OCI-LY3 (cell line): ENCODE results near the gene KLC1.

Source experiments
- H2AFZ ChIP-seq: fragments of 200-600, 300-600 bp; shearing (Covaris generic); 2 replicates; pipeline ENCODE4 v1.6.0; 2014; ENCODE audit warnings: antibody characterized with exemption, low read depth, low read length
- H3K27ac ChIP-seq: fragments of 200-600, 300-600 bp; sonication (generic); 2 replicates; pipeline ENCODE4 v1.5.1; 2014; ENCODE audit warnings: mild to moderate bottlenecking, low read length, moderate library complexity, mixed read lengths
- H3K27me3 ChIP-seq: fragments of 200-600, 300-600 bp; sonication (generic); 2 replicates; pipeline ENCODE4 v1.6.1; 2014; ENCODE audit warnings: low read depth, low read length, mixed read lengths
- H3K36me3 ChIP-seq: fragments of 200-600, 300-600 bp; sonication (generic); replicated peaks from 2 replicates; pipeline ENCODE3; 2014; ENCODE audit warnings: low read depth, low read length, mixed read lengths
- H3K4me1 ChIP-seq: fragments of 300-600, 200-600 bp; sonication (generic); 2 replicates; pipeline ENCODE4 v1.6.1; 2014; ENCODE audit warnings: low read length, mixed read lengths
- H3K4me2 ChIP-seq: fragments of 200-600, 300-600 bp; sonication (generic); 2 replicates; pipeline ENCODE4 v1.6.1; 2014; ENCODE audit warnings: low read length, mixed read lengths
- H3K4me3 ChIP-seq: fragments of 300-600, 200-600 bp; sonication (generic); 2 replicates; pipeline ENCODE4 v1.5.1; 2014; ENCODE audit warnings: antibody characterized with exemption, mild to moderate bottlenecking, low read length, moderate library complexity
- H3K79me2 ChIP-seq: fragments of 300-600, 200-600 bp; shearing (Covaris generic); 2 replicates; pipeline ENCODE4 v1.6.1; 2014; ENCODE audit warnings: mild to moderate bottlenecking, low read length, mixed read lengths
- H3K9ac ChIP-seq: fragments of 300-600, 200-600 bp; shearing (Covaris generic); 2 replicates; pipeline ENCODE4 v1.6.0; 2014; ENCODE audit warnings: mild to moderate bottlenecking, low read length, moderate library complexity
- H3K9me3 ChIP-seq: fragments of 200-600, 300-600 bp; shearing (Covaris generic); 2 replicates; pipeline ENCODE4 v1.6.1; 2014; ENCODE audit warnings: low read length, mixed read lengths; ENCODE audit not compliant: insufficient read depth
- H4K20me1 ChIP-seq: fragments of 200-600, 300-600 bp; sonication (generic); 2 replicates; pipeline ENCODE4 v1.6.1; 2016; ENCODE audit warnings: low read length, mixed read lengths; ENCODE audit not compliant: insufficient read depth
- CTCF ChIP-seq: fragments of 200-600, 300-600 bp; sonication (generic); IDR thresholded peaks from 2 replicates; pipeline ENCODE4 v1.5.1; 2014; ENCODE audit warnings: antibody characterized with exemption, low read length, low read depth
- EZH2phosphoT487 ChIP-seq: fragments of 200-600 bp; shearing (Covaris generic); IDR thresholded peaks from 2 replicates; pipeline ENCODE4 v1.6.1; 2018; ENCODE audit warnings: antibody characterized with exemption, mixed run types, low read depth

Gene KLC1

DNA sequence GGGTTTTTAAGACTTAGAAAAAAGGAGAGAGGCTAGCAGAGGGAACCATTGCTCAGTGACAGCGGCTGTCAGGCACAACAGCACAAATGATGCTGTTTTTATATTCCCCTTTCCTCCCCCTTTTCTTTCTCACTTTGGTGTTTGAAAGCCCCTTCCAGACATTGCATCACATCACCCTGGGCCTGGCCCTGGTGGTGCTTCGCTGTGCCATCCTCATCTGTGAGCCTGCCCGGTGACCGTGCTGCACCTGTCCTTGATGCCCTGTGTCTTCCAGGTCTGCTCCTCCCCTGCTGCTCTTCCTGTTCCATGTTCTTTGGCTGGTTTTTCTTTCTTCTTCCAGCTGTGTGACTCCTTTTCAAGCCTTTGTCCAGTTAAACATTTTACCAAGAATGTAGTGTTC, 24.8 kb downstream of the KLC1 start:
- Histone ChIP-seq H2AFZ (no peak overlapping the region), H3K4me1 (no peaks in the 10 kb centered on the region), H3K27me3 (no peaks in the 10 kb centered on the region), H3K79me2 (peaks cover 44% of the 10 kb centered on the region), H3K9ac (no peak overlapping the region), H3K27ac (no peak overlapping the region), H3K4me3 (no peak overlapping the region), H3K4me2 (no peak overlapping the region), H3K36me3 (peaks cover 25% of the 10 kb centered on the region), H4K20me1 (peaks cover 30% of the 10 kb centered on the region), H3K9me3 (no peaks in the 10 kb centered on the region)
- no peak for TF ChIP-seq CTCF
- no peak for TF ChIP-seq EZH2phosphoT487

GRCh38 chr14:103654619-103655018, 25.6 kb downstream of the KLC1 start:
- Histone ChIP-seq H3K36me3 (peaks cover 29% of the 10 kb centered on the region), H3K27ac (no peak overlapping the region), H3K79me2 (peaks cover 39% of the 10 kb centered on the region)

GRCh38 chr14:103656031-103656755, 27.2 kb downstream of the KLC1 start:
- Histone ChIP-seq H3K79me2 (peaks cover 28% of the 10 kb centered on the region), H4K20me1 (peaks cover 20% of the 10 kb centered on the region), H2AFZ (no peak overlapping the region), H3K4me3 (no peak overlapping the region), H3K36me3 (peaks cover 33% of the 10 kb centered on the region), H3K27ac (no peak overlapping the region), H3K4me1 (no peaks in the 10 kb centered on the region), H3K9me3 (no peaks in the 10 kb centered on the region), H3K4me2 (no peak overlapping the region), H3K9ac (no peak overlapping the region), H3K27me3 (no peaks in the 10 kb centered on the region)
- TF ChIP-seq CTCF (no peak), EZH2phosphoT487 (no peak)

More at GRCh38 chr14:103654619-103655018, 25.6 kb downstream of the KLC1 start:
- no peak overlapping the region for H3K9ac ChIP-seq
- no peaks in the 10 kb centered on the region for H3K4me1 ChIP-seq
- no peak overlapping the region for H3K4me3 ChIP-seq
- no peak overlapping the region for H3K4me2 ChIP-seq
- no peak for TF ChIP-seq CTCF
- TF ChIP-seq EZH2phosphoT487, result no peak
- H3K27me3 ChIP-seq, result no peaks in the 10 kb centered on the region
- H3K9me3 ChIP-seq, result no peaks in the 10 kb centered on the region
- no peak overlapping the region for H2AFZ ChIP-seq
- peaks cover 26% of the 10 kb centered on the region for H4K20me1 ChIP-seq

- H3K9ac ChIP-seq, result no peak overlapping the region
- H3K9me3 ChIP-seq, result no peaks in the 10 kb centered on the region
- H4K20me1 ChIP-seq, result peaks cover 15% of the 10 kb centered on the region
- H3K36me3 ChIP-seq, result peaks cover 39% of the 10 kb centered on the region
- H3K4me1 ChIP-seq, result no peaks in the 10 kb centered on the region
- no peak overlapping the region for H3K4me3 ChIP-seq
- H3K27me3 ChIP-seq, result no peaks in the 10 kb centered on the region
- H3K4me2 ChIP-seq, result no peak overlapping the region
- TF ChIP-seq CTCF (no peak), EZH2phosphoT487 (no peak)
- H3K27ac ChIP-seq, result no peak overlapping the region
- H2AFZ ChIP-seq, result no peak overlapping the region
- peaks cover 22% of the 10 kb centered on the region for H3K79me2 ChIP-seq
Observed at GRCh38 chr14:103656756-103657133, 27.7 kb downstream of the KLC1 start.
